VCaP (cell line): ENCODE data around the gene METTL15.

Experiments
- H3K27ac ChIP-seq: fragments of 450-650 bp; 2 replicates; pipeline ENCODE4 v1.5.1; 2017
- CTCF ChIP-seq: fragments of 450-650 bp; conservative IDR thresholded peaks from 2 replicates; pipeline ENCODE4 v1.5.1; 2017; ENCODE audit warnings: mild to moderate bottlenecking, moderate library complexity

METTL15 gene

DNA sequence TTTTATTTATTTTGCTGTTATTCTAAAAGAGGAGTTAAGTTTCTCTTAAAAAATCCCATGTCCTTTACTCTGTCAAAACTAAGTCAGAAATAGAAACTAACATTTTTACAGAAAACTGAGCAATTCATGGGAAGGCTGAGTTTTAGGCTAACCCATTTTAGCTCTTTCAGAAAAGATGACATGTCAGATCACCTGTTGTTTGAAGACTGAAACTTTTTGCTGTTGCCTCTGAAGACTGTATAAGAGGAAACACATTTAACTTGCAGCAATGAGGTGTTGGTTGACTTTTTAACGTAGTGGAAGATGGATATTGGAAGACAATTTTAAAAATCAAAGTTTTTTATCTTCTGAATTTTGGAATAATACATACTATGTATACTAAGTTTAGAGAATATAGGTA is 115.4 kb downstream of the METTL15 start:
- no peak for TF ChIP-seq CTCF

DNA sequence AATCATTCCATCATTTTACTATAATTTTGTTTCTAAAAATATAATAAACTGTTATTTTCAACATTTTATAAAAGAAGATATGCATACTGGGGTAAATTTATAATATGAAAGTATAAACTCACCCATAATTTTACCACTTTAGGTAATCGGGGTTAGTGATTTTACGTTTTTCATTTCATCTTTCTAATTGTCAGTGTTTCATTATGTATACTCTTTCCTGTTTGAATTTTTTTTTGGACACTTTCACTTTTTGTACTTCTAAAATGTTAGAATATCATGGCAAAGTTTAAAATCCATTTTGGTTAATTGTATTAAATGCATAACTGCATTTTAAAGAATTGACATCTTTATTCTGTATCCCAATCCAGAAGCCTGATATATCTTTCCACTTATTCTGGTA is 115.8 kb downstream of the METTL15 start:
- no peak overlapping the region for H3K27ac ChIP-seq
- TF ChIP-seq CTCF = no peak

More for the DNA sequence above, 115.4 kb downstream of the METTL15 start:
- no peak overlapping the region for H3K27ac ChIP-seq

DNA sequence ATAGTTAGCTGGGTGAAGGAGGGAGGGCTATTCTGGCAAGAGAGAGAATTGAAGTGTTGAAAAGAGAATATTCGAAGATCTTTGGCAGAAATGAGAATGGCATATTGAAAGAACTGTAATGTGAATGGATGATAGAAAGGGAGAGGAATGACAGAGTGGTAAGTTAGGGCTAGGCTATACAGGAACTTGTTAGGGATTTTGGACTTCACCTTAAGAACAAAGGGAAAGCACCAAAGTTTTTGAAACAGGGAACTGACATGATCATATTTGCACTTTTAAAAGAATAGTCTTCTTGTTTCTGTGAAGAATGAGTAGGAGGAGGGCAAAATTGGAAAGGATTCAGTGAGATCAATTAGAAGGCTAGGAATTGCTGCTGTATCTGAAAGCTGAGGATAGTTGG is 119.3 kb downstream of the METTL15 start:
- no peak overlapping the region for H3K27ac ChIP-seq
- no peak for TF ChIP-seq CTCF

- H3K27ac ChIP-seq = no peak overlapping the region
- no peak for TF ChIP-seq CTCF
These were observed 120.2 kb downstream of the METTL15 start for GRCh38 chr11:28228196-28228895.

DNA sequence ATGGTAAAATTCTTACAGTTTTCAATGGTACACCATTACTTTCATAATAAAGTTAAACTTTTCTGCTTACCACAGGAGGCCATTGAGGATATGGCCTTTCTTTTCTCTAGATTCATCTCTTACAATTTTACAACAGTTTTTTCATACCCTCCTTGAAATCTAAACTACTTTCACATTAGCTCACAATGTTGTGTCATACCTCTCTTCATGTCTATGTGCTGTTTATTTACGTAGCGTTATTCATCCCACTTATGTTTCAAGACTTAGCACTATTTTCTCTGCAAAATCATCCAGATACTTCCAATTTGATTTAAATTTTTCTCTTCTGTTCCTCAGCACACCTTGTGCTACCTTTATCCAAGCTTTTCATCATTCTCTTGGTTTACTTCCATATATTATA is 123.3 kb downstream of the METTL15 start:
- H3K27ac ChIP-seq = no peak overlapping the region
- TF ChIP-seq CTCF = no peak

- TF ChIP-seq CTCF = no peak
- H3K27ac ChIP-seq = no peak overlapping the region
These were observed 124.5 kb downstream of the METTL15 start for GRCh38 chr11:28232649-28233048.

GRCh38 chr11:28241760-28242159 is 133.6 kb downstream of the METTL15 start:
- H3K27ac ChIP-seq = no peak overlapping the region
- no peak for TF ChIP-seq CTCF
